Kidney tubule cell (primary cell): Measurements from ENCODE around the gene SREBF2.
"Not testable (repeated sequence)": the region's sequence is repeated elsewhere in the genome, so short reads cannot be mapped to it uniquely, and the experiment has no call there.

Experiments used
- DNase-seq: peaks from one replicate; pipeline ENCODE4 v3.0.0-alpha.2; 2018; ENCODE audit warnings: low spot score

SREBF2 gene

DNA sequence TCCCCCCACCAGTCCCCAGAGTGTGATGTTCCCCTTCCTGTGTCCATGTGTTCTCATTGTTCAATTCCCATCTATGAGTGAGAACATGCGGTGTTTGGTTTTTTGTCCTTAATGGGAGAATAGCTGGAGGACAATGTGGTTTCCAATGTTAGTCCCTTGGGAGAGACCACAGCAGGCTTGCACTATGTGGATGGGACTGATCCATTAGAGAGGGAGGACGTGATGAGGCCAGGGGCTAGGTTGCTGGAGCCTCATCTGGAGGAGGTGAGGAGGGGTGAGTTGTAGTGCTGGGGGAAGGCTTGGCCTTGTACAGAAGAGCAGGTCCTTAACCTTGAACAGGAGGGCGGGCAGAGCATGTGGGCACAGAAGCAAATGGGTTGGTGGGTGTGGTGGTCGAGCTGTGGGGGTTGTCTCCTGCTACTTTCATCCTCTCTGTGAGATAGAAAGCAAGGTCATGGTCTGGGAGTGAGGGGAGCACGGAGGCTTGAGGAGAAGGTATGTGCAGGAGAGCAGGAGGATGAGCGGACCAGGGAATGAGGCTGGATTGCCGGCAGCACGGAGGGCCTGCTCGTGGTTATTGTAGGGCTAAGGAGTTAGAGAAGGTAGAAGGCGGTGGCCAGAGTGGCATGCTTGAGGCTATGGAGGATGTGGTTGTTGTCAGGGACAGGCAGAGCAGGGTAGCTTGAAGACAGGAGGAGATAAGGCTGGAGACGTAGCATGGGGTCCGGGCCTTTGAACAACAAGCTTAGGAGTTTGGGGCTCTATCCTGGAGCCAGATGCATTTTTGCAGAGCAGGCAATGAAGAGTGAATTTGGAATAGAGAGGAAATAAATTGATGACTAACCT is 11.2 kb upstream of the SREBF2 start:
- DNase-seq = no peak

DNA sequence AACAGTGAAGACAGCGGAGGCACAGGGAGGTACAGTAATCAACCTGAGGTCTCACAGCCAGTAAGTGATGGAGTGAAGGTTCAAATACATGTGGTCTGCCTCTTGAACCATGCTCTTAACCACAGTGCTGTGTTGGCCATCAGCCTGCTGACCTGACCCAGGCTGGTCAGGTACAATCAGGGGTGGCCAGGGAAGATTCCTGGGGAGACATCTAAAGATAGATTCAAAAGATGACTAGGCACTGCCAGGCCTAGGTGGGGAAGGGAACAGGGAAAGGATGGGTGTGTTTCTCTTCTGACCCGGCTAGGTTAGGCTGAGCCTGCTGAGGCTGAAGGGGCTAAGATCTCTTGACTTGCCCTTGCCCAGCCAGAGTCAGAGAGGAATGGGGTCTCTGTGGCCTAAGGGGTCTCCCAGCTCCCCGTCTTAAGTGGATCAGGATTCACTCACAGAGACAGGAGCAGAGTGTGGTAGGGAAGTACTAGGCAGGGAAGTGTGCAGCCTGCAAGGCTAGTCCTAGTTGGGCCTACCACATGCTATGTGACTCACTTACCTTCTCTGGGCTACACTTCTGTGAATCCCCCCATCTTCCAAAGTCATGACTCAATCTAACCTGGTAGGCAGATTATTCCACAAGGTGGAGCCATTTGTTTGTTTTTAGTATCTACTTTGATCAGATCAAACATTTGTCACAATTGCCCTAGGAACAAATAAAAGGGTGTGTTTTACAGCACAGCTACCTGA is 10.4 kb upstream of the SREBF2 start:
- peak; percentile 93 for DNase-seq

DNA sequence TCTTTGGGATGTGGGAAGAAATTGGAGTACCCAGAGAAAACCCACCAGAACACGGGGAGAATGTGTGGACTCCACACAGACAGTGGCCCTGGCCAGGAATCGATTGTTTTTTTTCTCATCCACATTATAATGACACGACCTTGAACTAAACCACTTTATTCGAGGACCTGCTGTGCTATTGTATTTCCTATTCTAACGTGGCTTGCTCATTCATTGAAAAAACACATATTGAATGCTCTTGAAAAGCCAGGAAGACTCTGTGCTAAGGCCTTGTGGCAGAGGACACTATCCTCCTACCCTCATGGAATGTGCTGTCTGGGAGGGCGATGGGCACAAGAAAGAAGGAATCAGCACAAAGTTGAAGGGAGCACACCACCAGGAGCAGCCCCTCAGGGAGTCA is 9.1 kb upstream of the SREBF2 start:
- no peak for DNase-seq

DNA sequence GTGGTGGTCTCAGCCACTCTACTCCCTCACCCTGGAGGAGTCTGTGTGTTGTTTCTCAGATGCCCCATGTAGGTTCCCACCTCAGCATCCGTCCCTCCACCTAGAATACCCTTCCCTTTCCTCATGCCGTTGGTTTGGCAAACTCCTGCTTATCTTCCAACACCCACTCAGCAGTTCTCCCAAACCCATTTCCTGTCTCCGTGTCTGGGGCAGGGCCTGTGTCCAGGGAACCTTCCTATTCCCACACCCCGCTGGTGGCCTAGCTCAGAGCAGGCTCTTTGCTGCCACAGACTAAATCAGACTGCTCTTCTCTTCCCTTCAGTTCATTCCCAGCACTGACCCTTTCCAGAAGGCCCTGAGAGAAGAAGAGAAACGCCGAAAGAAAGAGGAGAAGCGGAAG is 7.5 kb upstream of the SREBF2 start:
- no peak for DNase-seq

- no peak for DNase-seq
These were observed 6.9 kb upstream of the SREBF2 start for GRCh38 chr22:41826021-41826420.

DNA sequence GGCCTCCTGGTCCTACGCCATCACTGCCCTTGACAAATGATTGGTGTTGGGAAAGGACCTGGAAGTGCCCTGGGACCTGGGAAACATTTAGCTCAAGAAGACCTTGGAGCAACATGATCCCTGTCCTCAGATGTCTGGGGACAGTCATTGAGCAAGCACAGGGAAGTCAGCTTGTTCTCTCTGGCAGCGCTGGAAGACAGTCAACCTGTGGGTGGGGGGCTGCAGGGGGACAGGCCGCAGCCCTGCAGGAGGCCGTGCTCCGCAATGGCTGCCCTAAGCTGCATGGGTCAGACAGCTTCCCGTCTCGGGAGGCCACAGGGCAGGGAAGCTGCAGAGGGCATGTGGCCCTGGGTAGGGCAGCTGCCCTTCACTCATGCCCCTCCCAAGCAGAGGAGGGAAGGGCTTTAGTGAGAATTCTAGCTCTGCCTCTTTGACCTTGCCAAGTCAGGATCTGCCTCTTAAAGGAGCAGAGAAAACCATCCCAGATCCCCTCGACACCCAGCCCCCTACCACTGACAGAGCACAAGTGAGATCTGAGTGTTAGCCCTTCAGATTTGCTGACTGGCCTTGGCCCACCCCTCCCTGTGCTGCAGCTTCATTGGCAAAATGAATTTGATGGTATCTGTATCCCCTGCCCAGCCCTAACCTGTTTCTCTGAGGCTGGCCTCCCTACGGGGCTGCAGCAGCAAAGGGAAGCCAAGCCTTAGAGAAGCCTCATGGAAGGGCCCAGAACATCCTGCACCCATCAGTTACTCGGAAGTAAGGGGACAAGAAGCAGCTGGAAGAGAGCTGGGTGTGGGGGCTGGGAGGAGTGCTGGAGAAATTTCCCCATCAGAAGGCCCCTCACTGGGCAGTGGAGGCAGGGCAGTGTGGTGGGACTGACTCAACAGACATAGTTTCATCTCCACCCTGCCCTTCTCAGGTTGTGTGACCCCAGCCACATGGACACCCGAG is 6.2 kb upstream of the SREBF2 start:
- no peak for DNase-seq

GRCh38 chr22:41827671-41828070 is 5.2 kb upstream of the SREBF2 start:
- DNase-seq = no peak

DNA sequence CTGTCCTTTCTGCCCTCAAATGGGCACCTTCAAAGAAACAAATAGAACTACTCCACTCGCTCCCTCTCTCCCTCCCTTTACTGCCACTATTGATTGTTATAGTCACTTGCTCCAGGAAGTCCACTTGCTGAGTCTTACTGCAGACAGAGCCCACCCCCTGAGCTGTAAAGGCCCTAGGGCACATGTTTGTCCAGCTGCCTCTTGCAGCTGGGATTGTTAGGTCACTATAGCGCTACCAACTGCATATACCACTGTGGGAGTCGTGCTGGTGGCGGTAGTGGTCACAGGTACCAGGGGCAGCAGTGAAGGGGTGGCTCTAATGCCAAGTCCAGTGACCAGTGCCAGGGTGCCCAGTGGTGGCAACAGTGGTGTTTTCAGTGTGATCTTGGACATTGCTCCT is 4.4 kb upstream of the SREBF2 start:
- no peak for DNase-seq

DNA sequence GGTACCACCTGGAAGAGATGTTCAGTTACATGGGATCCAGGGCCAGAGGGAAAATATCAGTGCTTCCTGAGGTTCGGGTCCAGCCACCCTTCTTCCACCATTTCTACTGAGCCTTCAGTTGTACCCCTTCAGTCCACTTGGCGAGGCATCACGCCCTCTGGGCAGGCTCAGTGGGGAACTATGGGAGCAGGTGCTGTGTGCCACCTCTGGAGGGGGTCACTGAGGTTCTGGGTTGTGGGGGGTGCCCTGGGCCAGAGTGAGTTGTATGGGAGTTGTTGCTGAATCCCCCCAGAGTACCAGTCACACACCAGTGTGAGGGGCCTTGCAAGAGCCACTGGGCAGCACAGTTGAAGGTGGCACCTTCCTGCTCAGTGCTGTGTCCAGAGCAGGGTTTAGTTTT is 2.7 kb upstream of the SREBF2 start:
- DNase-seq = no peak

- DNase-seq = no peak
These were observed 1.5 kb upstream of the SREBF2 start for GRCh38 chr22:41831383-41831782.

DNA sequence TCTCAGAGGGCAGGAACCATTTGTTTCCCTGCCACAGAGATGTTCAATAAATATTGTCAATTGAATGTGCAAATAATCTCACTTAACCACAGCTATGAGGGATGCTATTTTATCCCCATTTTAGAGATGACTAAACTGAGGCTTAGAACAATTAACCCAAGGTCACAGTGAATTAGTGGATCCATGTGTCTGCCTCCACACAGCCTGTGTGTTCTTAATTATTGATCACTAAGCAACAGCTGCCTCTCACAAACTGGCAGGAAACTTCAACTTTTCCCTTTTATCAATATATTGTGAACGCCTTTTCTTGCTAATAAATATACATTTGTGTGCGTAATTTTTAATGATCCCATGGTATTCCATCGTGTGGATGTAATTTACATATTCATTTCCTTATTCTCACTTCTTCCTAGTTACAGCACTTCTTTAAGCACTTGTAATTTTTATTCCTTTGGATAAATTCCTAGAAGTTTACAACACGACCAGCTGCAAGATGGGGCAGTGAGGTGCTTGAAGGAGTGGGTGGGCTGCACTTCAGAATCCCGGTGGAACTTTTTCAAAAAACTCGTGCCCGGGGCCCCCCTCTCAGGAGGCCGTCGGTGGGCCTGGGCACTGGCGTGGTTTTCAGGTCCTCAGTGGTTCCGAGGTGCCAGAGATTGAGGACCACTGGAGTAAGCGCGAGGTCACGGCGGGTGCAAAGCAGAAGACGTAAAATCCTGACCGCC is 915 bp upstream of the SREBF2 start:
- peak; percentile 22 for DNase-seq

DNA sequence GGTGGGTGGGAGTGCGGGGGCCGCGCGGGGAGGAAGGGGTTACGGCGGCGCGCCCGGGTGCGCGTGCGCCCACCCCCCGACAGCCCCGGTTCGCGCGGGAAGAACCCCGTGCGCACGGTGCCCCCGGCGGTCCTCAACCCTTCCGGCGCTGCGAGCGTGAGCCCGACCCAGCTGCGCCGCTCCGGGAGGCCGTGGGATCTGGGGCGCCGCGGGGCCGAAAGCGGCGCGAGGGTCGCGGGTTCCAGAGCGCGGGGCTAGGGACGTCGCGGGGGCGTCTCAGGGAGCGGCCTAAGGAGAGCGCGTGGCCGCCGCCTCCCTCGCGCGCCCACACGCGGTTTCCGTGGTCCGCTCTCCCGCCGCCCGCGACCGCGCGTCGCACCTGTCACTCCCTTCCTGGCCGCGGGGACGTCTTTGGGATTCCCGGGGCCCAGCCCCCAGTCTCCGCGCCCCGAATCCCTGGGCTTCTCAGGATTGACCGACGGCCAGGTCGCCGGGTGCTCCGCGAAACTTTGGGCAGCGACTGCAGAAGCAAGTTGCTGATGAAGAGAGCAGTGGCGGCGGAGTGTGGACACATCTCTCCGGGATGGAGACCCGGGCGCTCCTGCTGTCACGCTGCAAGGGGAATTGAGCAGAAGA is 582 bp downstream of the SREBF2 start:
- DNase-seq = peak; percentile 30

- DNase-seq = no peak
These were observed 1.4 kb downstream of the SREBF2 start for GRCh38 chr22:41834005-41834944.

DNA sequence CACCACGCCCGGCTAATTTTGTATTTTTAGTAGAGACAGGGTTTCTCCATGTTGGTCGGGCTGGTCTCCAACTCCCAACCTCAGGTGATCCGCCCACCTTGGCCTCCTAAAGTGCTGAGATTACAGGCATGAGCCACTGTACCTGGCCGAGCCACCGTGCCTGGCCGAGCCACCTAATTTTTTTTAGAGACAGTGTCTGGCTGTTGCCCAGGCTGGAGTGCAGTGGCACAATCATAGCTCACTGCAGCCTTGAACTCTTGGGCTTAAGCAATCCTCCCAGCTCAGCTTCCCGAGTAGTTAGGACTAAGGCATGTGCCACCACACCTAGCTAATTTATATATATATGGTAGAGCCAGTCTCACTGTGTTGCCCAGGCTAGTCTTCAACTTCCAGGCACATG is 2.6 kb downstream of the SREBF2 start:
- not testable (repeated sequence) for DNase-seq

DNA sequence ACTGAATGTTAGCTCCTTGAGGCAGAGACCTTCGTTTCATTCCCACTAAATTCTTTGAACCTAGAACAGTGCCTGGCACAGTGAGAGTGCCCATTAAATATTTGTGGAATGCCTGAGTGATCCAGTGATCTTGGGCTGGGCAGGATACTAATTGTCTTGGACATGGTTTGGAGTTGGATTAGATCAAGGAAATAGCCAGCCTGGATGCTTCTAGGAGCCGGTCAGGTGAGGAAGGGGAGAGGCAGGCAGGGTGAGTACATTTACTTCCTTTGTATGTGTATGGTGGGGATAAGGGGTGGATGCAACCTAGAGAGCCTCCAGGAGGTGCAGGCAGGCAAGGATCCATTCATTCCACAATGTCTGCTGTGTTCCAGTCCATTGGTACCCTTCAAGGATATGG is 3.6 kb downstream of the SREBF2 start:
- DNase-seq = peak; percentile 65

GRCh38 chr22:41838842-41839618 is 6.1 kb downstream of the SREBF2 start:
- no peak for DNase-seq

DNA sequence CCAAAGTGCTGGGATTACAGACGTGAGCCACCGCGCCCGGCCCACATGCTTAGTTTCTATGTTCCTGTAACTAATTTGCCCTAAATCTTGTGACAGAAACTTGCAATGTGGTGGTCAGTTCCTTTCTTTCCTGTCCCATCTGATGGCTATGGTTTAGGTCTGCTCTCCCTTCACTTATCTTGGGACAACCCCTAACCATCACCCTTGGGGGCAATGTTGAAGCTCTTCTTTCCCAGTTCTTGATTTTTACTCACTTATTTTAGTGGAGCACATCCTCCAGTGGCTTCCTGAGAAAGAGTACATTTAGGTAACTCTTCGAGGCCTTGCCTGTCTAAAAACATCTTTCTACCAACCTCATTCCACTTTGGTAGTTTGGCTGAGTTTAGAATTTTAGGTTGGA is 7.3 kb downstream of the SREBF2 start:
- no peak for DNase-seq

- no peak for DNase-seq
These were observed 8.3 kb downstream of the SREBF2 start for GRCh38 chr22:41841085-41841712.
